ENCODE measurements around the gene TRIM26.

GRCh38 chr6:30168741-30169140 is 44.5 kb downstream of the TRIM26 start:
- TF ChIP-seq CTCF (IDR thresholded peaks at IDR 0.05; ENCODE audit: borderline replicate concordance, extremely low read depth, low read length, poor library complexity, severe bottlenecking) (no peak), EZH2 (IDR thresholded peaks at IDR 0.05; ENCODE audit: borderline replicate concordance, low read depth, low read length, severe bottlenecking) (no peak)

Data from DND-41 (cell line).